GM19193 (cell line): ENCODE results near the gene SPPL3.
A peak's percentile ranks its signal among the peaks of the same experiment; 100 is the strongest.

Source experiments
- POLR2A ChIP-seq: IDR thresholded peaks from 4 replicates; pipeline ENCODE4 v1.6.1; 2011; ENCODE audit not compliant: insufficient read depth, insufficient read length; ENCODE audit errors: extremely low read depth

The SPPL3 gene

DNA sequence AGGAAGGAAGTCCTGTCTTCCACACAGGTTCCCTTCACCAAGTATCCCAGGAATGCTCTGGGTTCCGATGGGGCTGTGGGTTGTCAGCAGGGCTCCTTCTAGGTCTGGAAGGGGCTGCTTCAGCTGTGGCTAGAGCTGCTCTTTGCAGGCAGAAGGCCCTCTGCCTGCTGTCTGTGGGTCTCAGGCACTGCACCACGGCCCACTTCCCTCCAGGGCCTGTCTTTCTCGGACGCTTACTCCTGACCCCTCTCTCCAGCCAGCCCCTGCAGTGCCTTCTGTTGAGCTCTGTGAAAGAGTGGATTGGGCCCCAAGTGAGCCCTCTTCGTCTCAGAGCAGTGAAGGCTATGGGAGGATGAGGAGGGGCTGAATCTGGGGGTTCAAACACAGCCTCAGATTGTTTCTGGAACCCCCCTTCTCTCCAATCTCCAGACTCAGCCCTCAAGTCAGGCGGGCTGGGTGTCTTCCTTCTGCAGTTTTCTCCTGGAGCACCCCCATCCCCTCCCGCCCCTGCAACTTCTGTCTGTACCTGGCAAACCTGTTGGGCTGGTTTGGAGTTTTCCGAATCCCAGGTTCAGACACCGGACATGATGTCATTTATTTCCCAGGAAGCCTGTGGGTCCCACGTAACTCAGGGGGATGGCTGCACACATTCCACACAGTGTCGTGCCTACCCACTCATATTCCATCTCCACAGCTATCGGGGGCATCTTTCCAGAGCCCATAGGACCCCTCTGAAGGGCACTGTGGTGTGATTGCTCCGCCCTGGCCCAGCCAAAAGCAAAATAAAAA lies 24.9 kb upstream of the SPPL3 start:
- TF ChIP-seq POLR2A, result no peak

DNA sequence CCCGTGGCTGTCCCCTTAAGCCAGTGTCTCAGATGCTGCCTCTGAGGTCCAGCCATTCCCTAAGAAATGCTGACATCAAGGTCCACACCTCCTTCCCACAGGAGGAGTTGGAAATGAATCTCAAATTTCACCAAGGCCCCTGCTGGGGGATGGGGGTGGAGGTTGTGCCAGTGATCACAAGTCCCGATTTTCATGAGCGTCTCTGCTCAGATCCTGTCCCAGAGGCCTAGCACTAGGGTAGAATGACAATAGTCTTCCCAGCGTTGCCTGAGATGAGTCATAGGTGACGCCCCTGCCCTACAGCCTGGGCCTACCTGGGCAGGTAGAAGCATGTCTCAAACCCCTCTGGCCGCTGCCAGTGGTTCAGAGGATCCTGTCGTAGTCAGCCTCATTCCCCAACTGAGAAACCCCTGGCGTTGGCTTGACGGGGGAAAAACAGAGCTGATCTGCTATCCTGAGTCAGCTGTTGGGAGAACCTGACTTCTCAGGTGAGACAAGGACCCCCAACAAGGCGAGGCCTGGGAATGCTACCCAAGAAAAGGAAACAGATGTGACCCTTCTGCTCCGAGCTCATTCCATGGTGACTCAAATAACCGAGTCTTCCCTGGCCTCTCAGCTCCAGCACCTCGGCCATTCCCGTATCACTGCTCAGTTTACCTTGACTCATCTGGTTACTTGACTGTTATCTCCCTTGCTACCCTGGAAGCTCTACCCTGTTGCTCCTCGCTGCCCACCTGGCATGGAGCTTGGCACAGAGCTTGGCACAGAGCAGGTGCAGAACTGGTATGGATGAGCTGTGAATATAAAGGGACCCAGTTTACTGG lies 21.8 kb upstream of the SPPL3 start:
- TF ChIP-seq POLR2A, result no peak

DNA sequence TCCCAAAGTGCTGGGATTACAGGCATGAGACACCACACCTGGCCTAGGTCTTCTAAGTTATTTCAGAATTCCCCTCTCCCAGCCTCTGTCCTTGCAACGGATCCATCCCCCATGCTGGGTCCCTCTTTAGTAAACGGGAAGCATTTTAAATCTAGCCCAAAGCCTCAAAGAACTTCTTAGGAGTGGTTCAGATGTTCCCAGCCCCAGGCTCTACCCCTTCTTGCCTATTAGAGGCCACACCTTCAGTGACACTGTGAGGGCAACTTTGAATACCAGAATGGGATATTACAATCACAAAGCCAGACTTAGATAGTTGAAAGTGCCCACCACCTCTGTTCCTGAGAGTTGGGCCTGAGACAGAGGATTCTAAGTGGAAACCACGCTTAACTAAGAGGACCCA lies 18.1 kb upstream of the SPPL3 start:
- TF ChIP-seq POLR2A, result no peak

DNA sequence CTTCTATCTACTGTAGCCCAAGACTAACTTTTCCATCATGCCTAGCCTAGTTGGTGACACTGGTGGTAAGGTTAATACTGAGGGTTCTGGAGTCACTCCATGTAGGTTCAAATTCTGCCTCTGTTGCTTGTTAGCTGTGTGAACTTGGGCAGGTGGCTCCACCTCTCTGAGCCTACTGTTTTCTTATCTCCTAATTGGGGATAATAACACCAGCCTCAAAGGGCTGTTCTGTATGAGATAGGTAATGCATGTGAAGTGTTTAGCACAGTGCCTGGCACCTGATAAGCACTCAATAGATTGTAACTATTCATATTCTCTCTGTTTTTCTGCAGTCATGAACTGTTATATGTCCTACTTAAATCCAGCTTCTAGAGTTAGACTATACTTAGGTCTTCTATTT lies 17.5 kb upstream of the SPPL3 start:
- TF ChIP-seq POLR2A, result no peak

DNA sequence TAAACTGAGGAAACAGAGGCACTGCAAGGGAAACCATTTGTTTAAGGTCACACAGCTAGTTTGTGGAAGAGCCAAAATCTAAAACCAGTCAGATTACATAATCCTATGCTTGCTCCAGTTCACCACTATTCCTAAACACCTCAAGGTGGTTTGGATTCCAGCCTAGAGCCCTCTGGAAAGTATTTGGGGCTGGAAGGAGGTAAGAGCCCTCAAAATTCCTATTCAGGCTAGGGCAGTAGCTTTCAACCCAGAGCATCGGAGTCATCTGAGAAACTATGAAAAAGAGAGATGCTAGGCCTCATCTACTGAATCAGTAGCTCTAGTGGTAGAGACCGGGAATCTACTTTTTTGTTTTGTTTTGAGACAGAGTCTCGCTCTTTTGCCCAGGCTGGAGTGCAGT lies 16.0 kb upstream of the SPPL3 start:
- TF ChIP-seq POLR2A, result no peak

DNA sequence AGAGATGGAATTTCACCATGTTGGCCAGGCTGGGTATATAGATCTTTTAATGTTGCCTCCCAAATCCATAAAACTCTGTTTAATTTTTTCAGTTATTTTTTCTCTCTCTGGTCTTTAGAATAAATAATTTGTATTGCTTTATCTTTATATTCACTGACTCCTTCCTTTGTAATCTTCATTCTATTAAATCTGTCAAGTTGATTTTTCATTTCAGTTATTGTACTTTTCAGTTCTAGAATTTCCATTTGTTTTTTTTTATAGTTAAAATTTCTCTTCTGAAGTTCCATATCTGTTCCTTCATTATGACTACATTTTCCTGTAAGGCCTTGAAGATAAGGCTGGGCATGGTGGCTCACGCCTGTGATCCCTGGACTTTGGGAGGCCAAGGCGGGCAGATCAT lies 13.6 kb upstream of the SPPL3 start:
- no peak for TF ChIP-seq POLR2A

DNA sequence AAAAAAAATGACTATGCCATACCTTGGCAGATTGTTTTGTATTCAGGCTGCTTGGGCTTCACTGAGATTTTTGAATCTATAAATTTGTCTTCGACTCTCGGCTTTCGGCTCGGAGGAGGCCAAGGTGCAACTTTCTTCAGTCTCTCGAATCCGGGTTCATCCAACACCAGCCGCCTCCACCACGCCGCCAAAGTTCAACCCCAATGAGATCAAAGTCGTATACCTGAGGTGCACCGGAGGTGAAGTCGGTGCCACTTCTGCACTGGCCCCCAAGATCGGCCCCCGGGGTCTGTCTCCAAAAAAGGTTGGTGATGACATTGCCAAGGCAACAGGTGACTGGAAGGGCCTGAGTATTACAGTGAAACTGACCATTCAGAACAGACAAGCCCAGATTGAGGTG lies 12.4 kb upstream of the SPPL3 start:
- TF ChIP-seq POLR2A, result no peak

DNA sequence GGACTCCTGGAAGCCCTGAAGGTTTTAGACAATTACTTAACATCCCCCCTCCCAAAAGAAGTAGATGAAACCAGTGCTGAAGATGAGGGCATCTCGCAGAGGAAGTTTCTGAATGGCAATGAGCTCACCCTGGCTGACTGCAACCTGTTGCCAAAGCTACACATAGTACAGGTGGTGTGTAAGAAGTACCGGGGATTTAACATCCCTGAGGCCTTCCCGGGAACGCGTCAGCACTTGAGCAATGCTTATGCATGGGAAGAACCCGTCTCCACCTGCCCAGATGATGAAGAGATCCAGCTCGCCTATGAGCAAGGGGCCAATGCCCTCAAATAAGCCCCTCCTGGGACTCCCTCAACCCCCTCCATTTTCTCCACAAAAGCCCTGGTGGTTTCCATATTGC lies 10.6 kb upstream of the SPPL3 start:
- no peak for TF ChIP-seq POLR2A

DNA sequence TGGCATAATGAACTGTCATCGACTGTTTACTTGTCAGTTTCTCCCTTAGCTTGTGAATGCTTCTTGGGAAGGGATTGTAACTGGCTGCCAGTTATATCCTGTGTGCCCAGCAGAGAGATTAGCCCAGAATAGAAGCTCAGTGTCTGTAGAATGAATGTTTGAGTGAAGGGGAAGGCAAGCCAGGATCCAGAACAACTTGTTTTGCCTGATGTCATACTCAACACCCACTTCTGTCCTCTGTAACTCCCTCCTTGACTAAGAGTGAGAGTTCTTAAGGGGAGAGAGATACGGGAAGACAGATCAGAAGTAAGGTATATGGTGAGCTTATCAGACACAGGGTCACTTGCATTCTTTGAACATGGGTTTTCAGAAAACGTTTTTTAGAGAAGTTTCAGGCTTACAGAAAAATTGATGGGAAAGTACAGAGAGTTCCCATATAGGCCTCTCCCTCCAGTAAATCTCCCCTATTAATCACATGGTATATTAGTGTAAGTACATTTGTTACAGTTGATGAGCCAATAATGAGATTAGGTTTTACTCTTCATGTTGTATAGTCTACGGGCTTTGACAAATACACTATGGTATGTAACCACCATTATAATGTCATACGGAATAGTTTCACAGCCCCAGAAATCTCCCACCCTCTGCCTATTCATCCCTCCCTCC lies 5.6 kb upstream of the SPPL3 start:
- no peak for TF ChIP-seq POLR2A

DNA sequence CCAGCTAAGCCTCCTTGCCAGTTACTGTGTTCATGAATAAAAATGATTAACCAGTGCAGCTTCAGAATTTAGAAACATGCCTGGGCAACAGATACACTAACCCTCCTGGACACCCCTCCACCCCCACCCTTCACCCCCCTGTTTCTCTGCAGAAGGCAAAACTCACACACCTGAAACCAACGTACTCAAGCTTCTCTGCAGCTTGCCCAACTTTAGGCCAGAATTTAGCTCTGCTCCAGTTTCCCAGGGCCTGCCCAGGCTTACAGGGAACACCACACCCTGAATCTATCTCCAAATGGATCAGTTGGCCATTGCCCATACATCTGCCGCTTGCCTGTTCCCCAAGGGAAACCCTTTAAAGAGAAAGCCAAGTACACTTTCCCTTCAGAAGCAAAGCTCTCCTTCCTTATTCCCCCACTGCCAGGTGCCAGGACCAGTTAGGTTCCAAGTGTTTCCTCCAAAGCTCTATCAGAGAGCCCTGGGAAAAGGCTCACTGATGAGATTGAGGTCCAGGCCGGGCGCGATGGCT lies 1.8 kb upstream of the SPPL3 start:
- TF ChIP-seq POLR2A, result no peak

DNA sequence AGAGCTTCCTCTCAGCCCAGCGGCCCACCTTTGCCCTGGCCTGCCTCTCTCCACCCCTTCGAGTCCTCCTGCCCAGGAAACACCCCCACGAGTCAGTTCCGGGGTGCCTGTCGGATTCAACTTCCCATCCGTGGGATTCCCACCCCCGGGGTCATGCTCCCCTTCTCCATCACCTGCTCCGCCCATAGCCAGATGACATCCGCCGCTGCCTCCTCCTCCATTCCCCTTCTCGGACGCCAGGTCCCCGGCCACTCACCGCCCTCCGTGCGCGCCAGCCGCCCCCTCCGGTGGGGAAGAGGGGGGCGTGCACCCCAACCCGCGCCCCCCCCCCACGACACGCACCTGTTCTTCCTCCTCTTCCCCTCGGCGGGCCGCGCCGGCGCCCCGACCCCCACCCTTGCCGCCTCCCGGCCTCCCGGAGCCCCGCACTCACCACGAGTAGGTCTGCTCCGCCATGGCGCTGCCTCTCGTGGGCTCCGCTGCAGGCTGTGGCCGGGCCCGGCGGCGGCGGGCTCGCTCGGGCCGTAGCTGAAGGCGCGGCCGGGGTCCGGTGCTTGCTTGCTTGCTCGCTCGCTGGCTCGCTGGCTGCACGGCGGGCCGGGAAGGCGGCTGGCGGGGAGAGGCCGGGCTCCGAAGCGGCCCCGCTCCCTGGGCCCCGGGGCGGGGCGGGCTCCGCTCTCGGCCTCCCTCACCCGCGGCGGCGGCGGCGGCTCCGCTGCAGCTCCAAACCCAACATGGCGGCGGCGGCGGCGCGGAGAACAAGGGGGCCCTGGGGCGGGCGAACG lies 554 bp downstream of the SPPL3 start:
- peak; percentile 31 for TF ChIP-seq POLR2A

DNA sequence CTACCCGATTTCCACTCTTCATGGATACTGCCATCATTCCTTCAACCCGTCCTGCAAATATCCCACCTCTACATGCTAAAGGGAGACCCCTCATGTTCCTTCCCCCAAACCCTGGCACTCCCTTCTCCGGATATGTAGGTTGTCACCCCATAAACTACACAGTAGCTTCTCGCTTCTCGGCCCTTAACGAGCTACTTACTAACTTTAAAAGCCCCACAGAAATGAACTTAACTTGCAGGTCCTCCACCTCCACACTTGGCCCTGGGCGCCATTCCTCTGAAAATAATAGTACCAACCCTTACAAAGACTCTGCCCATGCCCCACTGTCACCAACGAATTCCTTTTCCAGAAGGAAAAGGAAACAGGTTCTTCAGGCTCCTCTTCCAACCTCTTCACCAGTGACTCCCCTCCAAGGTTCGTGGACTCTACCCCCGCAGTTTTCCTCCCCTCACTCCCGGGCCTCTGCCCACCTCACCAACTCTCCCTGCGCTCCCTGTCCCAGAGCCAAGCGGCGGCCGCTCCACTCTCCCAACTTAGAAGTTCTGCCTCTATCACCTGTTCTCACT lies 1.2 kb downstream of the SPPL3 start:
- no peak for TF ChIP-seq POLR2A

DNA sequence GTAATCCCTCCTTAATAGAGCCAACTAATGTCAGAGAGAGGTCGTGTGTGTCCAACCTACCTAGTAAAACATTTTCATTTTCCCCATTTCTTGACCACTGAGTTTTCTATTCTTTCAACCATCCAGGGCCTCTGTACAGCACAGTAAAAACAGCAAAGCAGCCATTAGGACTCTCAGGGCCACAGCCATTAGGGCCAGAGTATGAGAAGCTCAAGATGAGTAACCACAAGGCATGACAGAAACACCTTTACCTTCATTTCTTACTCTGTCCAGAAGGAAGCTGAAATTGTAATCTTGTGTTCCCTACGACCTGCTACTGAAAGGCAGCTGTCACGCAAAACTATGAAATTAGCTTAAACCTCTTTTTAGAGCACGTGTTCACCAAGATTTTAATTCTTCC lies 2.3 kb downstream of the SPPL3 start:
- TF ChIP-seq POLR2A, result no peak

DNA sequence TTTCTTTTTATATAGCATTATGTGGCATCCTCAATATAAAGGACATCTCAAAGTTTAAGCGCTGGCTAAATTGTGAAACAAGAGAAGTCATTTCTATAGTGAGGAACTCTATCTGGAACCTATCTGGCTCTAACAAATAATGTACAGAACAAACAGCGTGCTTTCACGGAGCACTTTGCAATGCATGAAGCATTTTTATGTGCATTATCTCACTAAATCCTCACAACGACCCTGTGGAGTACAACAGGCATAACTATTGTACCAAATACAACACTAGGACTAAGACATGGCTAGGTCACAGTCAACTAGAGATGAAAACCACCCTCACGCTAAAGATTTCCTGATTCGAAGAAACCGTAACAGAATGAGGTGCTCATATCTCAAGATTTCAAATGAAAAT lies 8.6 kb downstream of the SPPL3 start:
- no peak for TF ChIP-seq POLR2A
